Endodermal cell (in vitro differentiated cells): ENCODE data around the gene PCCA. TPM values are rescaled to one million over a fixed set of nuclear protein-coding genes. Genes with fewer than 3 reads are reported as not detected.

ENCODE experiments used
- DNase-seq: peaks from one replicate; pipeline ENCODE4 v3.0.0-alpha.2; 2017
- H3K27ac ChIP-seq: 2 replicates; pipeline ENCODE4 v1.5.1; 2013; ENCODE audit warnings: mild to moderate bottlenecking, low read depth, low read length, moderate library complexity
- H3K27me3 ChIP-seq: 2 replicates; pipeline ENCODE4 v1.6.1; 2013; ENCODE audit warnings: mild to moderate bottlenecking, low read length, moderate library complexity; ENCODE audit not compliant: insufficient read depth, control insufficient read depth, poor library complexity, severe bottlenecking
- H3K36me3 ChIP-seq: 2 replicates; pipeline ENCODE4 v1.7.0; 2013; ENCODE audit warnings: mild to moderate bottlenecking, low read length, moderate library complexity; ENCODE audit not compliant: control insufficient read depth, insufficient read depth
- H3K4me1 ChIP-seq: one replicate; pipeline ENCODE4 v1.7.0; 2013; ENCODE audit warnings: low read length; ENCODE audit not compliant: control insufficient read depth, insufficient read depth
- H3K4me3 ChIP-seq: 2 replicates; pipeline ENCODE4 v1.5.1; 2013; ENCODE audit warnings: mild to moderate bottlenecking, low read length, moderate library complexity
- H3K9ac ChIP-seq: 2 replicates; pipeline ENCODE4 v1.6.1; 2013; ENCODE audit warnings: mild to moderate bottlenecking, low read length, moderate library complexity; ENCODE audit not compliant: poor library complexity, severe bottlenecking; ENCODE audit errors: extremely low read depth
- H3K9me3 ChIP-seq: 2 replicates; pipeline ENCODE4 v1.6.1; 2013; ENCODE audit warnings: mild to moderate bottlenecking, low read length, moderate library complexity; ENCODE audit not compliant: control insufficient read depth
- H3K27ac Mint-ChIP-seq: 2 replicates; pipeline ENCODE4 v1.8.0; 2020; ENCODE audit warnings: mixed read lengths
- H3K27me3 Mint-ChIP-seq: 2 replicates; pipeline ENCODE4 v1.8.0; 2021; ENCODE audit warnings: mild to moderate bottlenecking, mixed read lengths; ENCODE audit not compliant: insufficient read depth
- H3K36me3 Mint-ChIP-seq: 2 replicates; pipeline ENCODE4 v1.8.0; 2020; ENCODE audit warnings: low read depth, mixed read lengths
- H3K4me1 Mint-ChIP-seq: 2 replicates; pipeline ENCODE4 v1.8.0; 2020; ENCODE audit warnings: mixed read lengths
- H3K4me3 Mint-ChIP-seq: 2 replicates; pipeline ENCODE4 v1.8.0; 2020; ENCODE audit warnings: mild to moderate bottlenecking, moderate library complexity, mixed read lengths
- H3K9me3 Mint-ChIP-seq: 2 replicates; pipeline ENCODE4 v1.8.0; 2020; ENCODE audit warnings: mild to moderate bottlenecking, mixed read lengths
- WGBS, 2 experiments: methylation state at CpG; one replicate each; pipeline versions ENCODE4 v1.1.5 to v1.1.7; 2013; ENCODE audit warnings: missing lambda C conversion rate in 2 of 2, mixed read lengths in 1 of 2; ENCODE audit not compliant: insufficient coverage in 1 of 2, insufficient read length in 1 of 2; 5-methylcytosine and 5-hydroxymethylcytosine counted together
- total RNA-seq, 2 donors: library from RNA; stranded (reverse); fragmentation: NEBNext Ultra II Directional in 1 of 2; extraction: Animal tissue kit (Norgen Biotek cat#: 25700) in 1 of 2; gene quantifications; 2 replicates in 1 of 2; 3 replicates in 1 of 2; pipeline ENCODE4 v1.2.1, GENCODE V29; 2021
- TF ChIP-seq, protein P1 (sequence below): fragments of 200-600 bp; sonication (generic); conservative IDR thresholded peaks from 2 replicates; pipeline ENCODE4 v1.5.0; 2021; ENCODE audit warnings: antibody characterized with exemption, mild to moderate bottlenecking

Gene PCCA
- total RNA-seq, 2 donors from 2014 or later, result 60.2 to 67.2 TPM

DNA sequence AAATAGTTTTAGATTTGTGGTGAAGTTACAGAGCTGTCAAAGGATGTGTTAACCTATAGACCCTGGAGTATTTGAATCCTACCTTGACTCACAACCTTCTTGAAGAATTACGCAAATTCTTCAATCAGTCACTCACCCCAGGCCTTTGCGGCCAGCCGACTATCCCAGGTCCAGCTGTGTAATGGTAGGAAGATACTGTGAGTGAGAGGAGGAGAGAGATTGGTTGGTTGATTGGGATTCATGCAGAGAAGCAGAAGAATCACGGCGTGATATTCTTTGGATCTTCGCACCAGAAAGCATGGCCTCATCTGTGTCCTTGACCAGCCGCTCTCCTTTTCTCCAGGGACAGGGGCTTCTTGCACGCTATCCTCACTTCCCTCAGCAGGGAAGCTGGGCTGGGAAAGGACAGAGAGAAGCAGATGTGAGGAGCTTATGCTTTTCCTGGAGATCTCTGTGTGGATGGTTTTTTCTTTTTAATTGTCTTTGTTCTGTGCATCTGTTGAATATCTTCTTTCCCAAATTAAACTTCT lies 250.6 kb downstream of the PCCA start:
- Mint-ChIP-seq H3K27me3 (no peaks in the 10 kb centered on the region), H3K4me1 (no peaks in the 10 kb centered on the region), H3K36me3 (peaks cover 63% of the 10 kb centered on the region), H3K27ac (no peak overlapping the region), H3K9me3 (peaks cover 9% of the 10 kb centered on the region), H3K4me3 (no peak overlapping the region)
- Histone ChIP-seq H3K4me3 (no peak overlapping the region), H3K36me3 (peaks cover 57% of the 10 kb centered on the region), H3K27ac (no peak overlapping the region), H3K9me3 (peaks cover 20% of the 10 kb centered on the region), H3K9ac (no peak overlapping the region), H3K27me3 (no peaks in the 10 kb centered on the region), H3K4me1 (no peaks in the 10 kb centered on the region)
- no peak for DNase-seq
- WGBS, 2 experiments, result 95 to 96% methylated on average over 5 to 8 of the region's 8 CpGs
- TF ChIP-seq, protein P1, sequence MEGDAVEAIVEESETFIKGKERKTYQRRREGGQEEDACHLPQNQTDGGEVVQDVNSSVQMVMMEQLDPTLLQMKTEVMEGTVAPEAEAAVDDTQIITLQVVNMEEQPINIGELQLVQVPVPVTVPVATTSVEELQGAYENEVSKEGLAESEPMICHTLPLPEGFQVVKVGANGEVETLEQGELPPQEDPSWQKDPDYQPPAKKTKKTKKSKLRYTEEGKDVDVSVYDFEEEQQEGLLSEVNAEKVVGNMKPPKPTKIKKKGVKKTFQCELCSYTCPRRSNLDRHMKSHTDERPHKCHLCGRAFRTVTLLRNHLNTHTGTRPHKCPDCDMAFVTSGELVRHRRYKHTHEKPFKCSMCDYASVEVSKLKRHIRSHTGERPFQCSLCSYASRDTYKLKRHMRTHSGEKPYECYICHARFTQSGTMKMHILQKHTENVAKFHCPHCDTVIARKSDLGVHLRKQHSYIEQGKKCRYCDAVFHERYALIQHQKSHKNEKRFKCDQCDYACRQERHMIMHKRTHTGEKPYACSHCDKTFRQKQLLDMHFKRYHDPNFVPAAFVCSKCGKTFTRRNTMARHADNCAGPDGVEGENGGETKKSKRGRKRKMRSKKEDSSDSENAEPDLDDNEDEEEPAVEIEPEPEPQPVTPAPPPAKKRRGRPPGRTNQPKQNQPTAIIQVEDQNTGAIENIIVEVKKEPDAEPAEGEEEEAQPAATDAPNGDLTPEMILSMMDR, result no peak

DNA sequence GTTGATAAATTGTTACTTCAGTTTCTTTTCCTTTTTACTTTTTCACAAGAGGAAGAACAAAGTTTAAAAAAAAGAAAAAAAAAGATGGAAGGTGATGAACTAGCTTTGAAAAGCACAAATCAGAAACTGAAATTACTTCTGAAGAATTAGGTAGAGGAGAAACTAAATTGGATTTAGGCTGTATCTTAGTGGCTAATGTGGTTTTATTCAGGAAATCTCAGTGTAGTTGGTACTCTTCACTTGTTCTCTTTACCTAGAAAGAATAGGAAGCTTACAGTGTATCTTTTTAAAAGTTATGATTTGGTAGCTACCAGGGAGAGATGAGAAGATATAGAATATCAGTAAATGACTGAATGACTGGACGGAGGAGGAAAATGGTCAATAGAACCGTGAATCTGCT lies 252.0 kb downstream of the PCCA start:
- H3K4me3 Mint-ChIP-seq, result no peak overlapping the region
- H3K9ac ChIP-seq, result no peak overlapping the region
- TF ChIP-seq, protein P1, result no peak
- no peak overlapping the region for H3K27ac Mint-ChIP-seq
- no peaks in the 10 kb centered on the region for H3K4me1 ChIP-seq
- no peaks in the 10 kb centered on the region for H3K4me1 Mint-ChIP-seq
- no peaks in the 10 kb centered on the region for H3K27me3 Mint-ChIP-seq
- no peak overlapping the region for H3K4me3 ChIP-seq
- H3K36me3 Mint-ChIP-seq, result peaks cover 63% of the 10 kb centered on the region
- peaks cover 57% of the 10 kb centered on the region for H3K36me3 ChIP-seq
- no peak for DNase-seq
- H3K9me3 ChIP-seq, result peaks cover 21% of the 10 kb centered on the region
- H3K9me3 Mint-ChIP-seq, result peaks cover 2% of the 10 kb centered on the region
- H3K27ac ChIP-seq, result no peak overlapping the region
- no peaks in the 10 kb centered on the region for H3K27me3 ChIP-seq
- WGBS, 2 experiments, result 100% methylated on average over 2 of the region's 2 CpGs; no CpG with 5 or more reads in 1 of the 2 experiments

DNA sequence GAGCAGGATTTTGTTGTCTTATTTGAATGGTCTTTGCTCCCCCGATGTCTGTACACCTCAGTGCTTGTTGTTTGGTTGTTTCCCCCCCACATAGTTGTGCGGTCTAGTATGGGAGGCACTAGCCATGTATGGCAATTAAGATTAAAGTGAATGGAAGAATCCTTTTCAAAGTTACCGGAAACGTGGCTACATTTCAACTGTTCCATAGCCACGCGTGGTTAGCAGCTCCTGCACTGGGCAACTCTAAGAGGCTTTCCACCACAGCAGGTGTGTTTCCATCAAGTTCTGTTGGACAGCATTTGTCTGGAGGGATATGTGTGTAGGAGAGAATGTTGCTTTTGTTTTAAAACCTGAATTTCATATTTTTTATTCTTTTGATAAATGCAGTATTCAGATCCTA lies 252.4 kb downstream of the PCCA start:
- H3K4me1 ChIP-seq, result no peaks in the 10 kb centered on the region
- H3K9me3 ChIP-seq, result peaks cover 26% of the 10 kb centered on the region
- Mint-ChIP-seq H3K27me3 (no peaks in the 10 kb centered on the region), H3K9me3 (peaks cover 2% of the 10 kb centered on the region), H3K27ac (no peak overlapping the region), H3K4me3 (no peak overlapping the region), H3K36me3 (peaks cover 65% of the 10 kb centered on the region), H3K4me1 (no peaks in the 10 kb centered on the region)
- no peak for DNase-seq
- no peak overlapping the region for H3K27ac ChIP-seq
- no peaks in the 10 kb centered on the region for H3K27me3 ChIP-seq
- peaks cover 58% of the 10 kb centered on the region for H3K36me3 ChIP-seq
- H3K4me3 ChIP-seq, result no peak overlapping the region
- TF ChIP-seq, protein P1, result no peak
- no peak overlapping the region for H3K9ac ChIP-seq
- 84 to 95% methylated on average over 4 to 6 of the region's 6 CpGs for WGBS, 2 experiments
